K562 (cell line): ENCODE measurements around the gene VAT1L. TPM values are rescaled to one million over a fixed set of nuclear protein-coding genes. Genes with fewer than 3 reads are reported as not detected.

ENCODE experiments used
- BCOR ChIP-seq: fragments of 450-650 bp; IDR thresholded peaks from 2 replicates; pipeline ENCODE4 v1.6.1; 2016
- CREB3 ChIP-seq: fragments of 450-650 bp; conservative IDR thresholded peaks from 2 replicates; pipeline ENCODE4 v1.6.1; 2016; ENCODE audit warnings: missing genetic modification characterization, low read depth, mild to moderate bottlenecking, missing compliant biosample characterization, moderate library complexity
- KDM5B ChIP-seq: fragments of 200-600 bp; sonication (generic); IDR thresholded peaks from 2 replicates; pipeline ENCODE4 v1.6.1; 2012; ENCODE audit warnings: low read depth, mild to moderate bottlenecking, moderate library complexity, low read length, control low read depth, inconsistent platforms; ENCODE audit not compliant: insufficient replicate concordance
- MBD2 ChIP-seq: sonication (generic); IDR thresholded peaks from 2 replicates; pipeline ENCODE4 v1.6.1; 2016; ENCODE audit warnings: low read depth, borderline replicate concordance
- MEIS2 ChIP-seq: fragments of 450-650 bp; IDR thresholded peaks from 2 replicates; pipeline ENCODE4 v1.6.1; 2014; ENCODE audit warnings: mild to moderate bottlenecking; ENCODE audit not compliant: partially characterized antibody
- REST ChIP-seq, 2 experiments: fragments of 450-650 bp; formaldehyde crosslinking in 1 of 2; IDR thresholded peaks; 2 replicates each; pipeline versions ENCODE4 v1.4.0 to v1.6.1; 2014 to 2020; ENCODE audit warnings: mild to moderate bottlenecking in 2 of 2, borderline replicate concordance in 1 of 2, low read depth in 1 of 2
- polyA plus RNA-seq, 8 experiments: library from polyadenylated mRNA; depleted of rRNA in 4 of 8; stranded (reverse) in 5 of 8; unstranded in 3 of 8; fragments of >200 nt; fragmentation: Nextera tagmentation in 2 of 8; fragmentation: Illumina TruSeq in 1 of 8; extraction: Ambion mirVana in 2 of 8; extraction: Trizol in 1 of 8; gene quantifications; 2 replicates each; pipeline versions ENCODE4 v1.2.1 to v1.2.3, GENCODE V29; 2011 to 2014; ENCODE audit warnings: inconsistent platforms in 1 of 8, missing spikeins in 1 of 8
- total RNA-seq, 7 experiments: library from RNA; depleted of rRNA in 6 of 7; stranded (reverse); fragments of >200 nt in 6 of 7; fragmentation: Illumina TruSeq in 2 of 7; extraction: Trizol in 2 of 7; gene quantifications; 2 replicates each; pipeline versions ENCODE4 v1.2.1 to v1.2.3, GENCODE V29; 2011 to 2021; ENCODE audit warnings: low replicate concordance in 1 of 7

VAT1L gene
- total and polyA plus RNA-seq, 9 of the 15 experiments (the other 6 are each of a cell fraction or from before 2014, with no cell fraction given) = 0.01 TPM; not detected in 8

GRCh38 chr16:77844801-77845200 lies 56.4 kb downstream of the VAT1L start (continued):
- TF ChIP-seq REST (IDR thresholded peaks at IDR 0.05; ENCODE audit: borderline replicate concordance) = no peak
- TF ChIP-seq REST (CRISPR knock-in tag; IDR thresholded peaks at IDR 0.05; ENCODE audit: low read depth) = no peak
- no peak for TF ChIP-seq MEIS2
- TF ChIP-seq MBD2 = no peak
- no peak for TF ChIP-seq KDM5B
- no peak for TF ChIP-seq BCOR
- no peak for TF ChIP-seq CREB3 (tag)
